Panc1 (cell line): ENCODE results near the gene MLANA. TPM values are rescaled to one million over a fixed set of nuclear protein-coding genes. Genes with fewer than 3 reads are reported as not detected.

Source experiments
- ATAC-seq: fragments of 200-7000 bp; cut with Tn5 transposase; 2 replicates; pipeline ENCODE4 v1.9.1; 2020; ENCODE audit warnings: mild to moderate bottlenecking, moderate library complexity
- BruUV-seq: library from RNA; stranded (reverse); fragments of 400-500 nt; replicated peaks from 2 replicates; lab custom pipeline; 2021; lab: Mats Ljungman, UMichigan
- CTCF ChIA-PET: fragments of 300-600 bp; sonication (Branson Sonifier 250); formaldehyde crosslinking; loops from one replicate; lab custom pipeline; 2022; ENCODE audit warnings: antibody characterized with exemption; lab: Charles Lee
- POLR2A ChIA-PET: fragments of 300-600 bp; sonication (Branson Sonifier 250); formaldehyde crosslinking; loops from one replicate; lab custom pipeline; 2022; ENCODE audit warnings: antibody characterized with exemption; lab: Charles Lee
- DNase-seq: peaks from one replicate; pipeline ENCODE4 v3.0.0-alpha.2; 2010; ENCODE audit warnings: low read depth, low spot score
- H3K27ac ChIP-seq: 2 replicates; pipeline ENCODE4 v1.5.1; 2011; ENCODE audit warnings: mild to moderate bottlenecking, low read length, inconsistent platforms
- H3K27me3 ChIP-seq: fragments of 200-500 bp; sonication (Bioruptor generic); 2 replicates; pipeline ENCODE4 v1.6.0; 2014; ENCODE audit warnings: low read length, inconsistent platforms; ENCODE audit not compliant: control insufficient read depth, insufficient read depth
- H3K36me3 ChIP-seq: fragments of 200-500 bp; sonication (Bioruptor generic); 2 replicates; pipeline ENCODE4 v1.5.1; 2014; ENCODE audit warnings: inconsistent platforms, mild to moderate bottlenecking, low read length, moderate library complexity; ENCODE audit not compliant: control insufficient read depth, insufficient read depth
- H3K4me1 ChIP-seq: 2 replicates; pipeline ENCODE4 v1.5.1; 2011; ENCODE audit warnings: inconsistent platforms, mild to moderate bottlenecking, low read length, moderate library complexity; ENCODE audit not compliant: control insufficient read depth, insufficient read depth
- H3K4me3 ChIP-seq, 2 experiments: 2 replicates each; pipeline ENCODE4 v1.5.1; 2011 to 2012; ENCODE audit warnings: low read depth in 2 of 2, low read length in 2 of 2, mild to moderate bottlenecking in 2 of 2, inconsistent platforms in 1 of 2, moderate library complexity in 1 of 2
- H3K9me3 ChIP-seq: fragments of 200-500 bp; sonication (Bioruptor generic); 2 replicates; pipeline ENCODE4 v1.5.1; 2014; ENCODE audit warnings: low read depth, mild to moderate bottlenecking, inconsistent platforms, low read length, moderate library complexity; ENCODE audit not compliant: control insufficient read depth, insufficient read depth
- POLR2AphosphoS5 ChIP-seq: IDR thresholded peaks from 2 replicates; pipeline ENCODE4 v1.6.1; 2012; ENCODE audit warnings: mild to moderate bottlenecking, low read depth, low read length, moderate library complexity
- SIN3A ChIP-seq: IDR thresholded peaks from 2 replicates; pipeline ENCODE4 v1.6.1; 2012; ENCODE audit warnings: low read depth, mild to moderate bottlenecking, low read length, moderate library complexity, borderline replicate concordance; ENCODE audit not compliant: insufficient read depth
- TCF7L2 ChIP-seq: IDR thresholded peaks from 2 replicates; pipeline ENCODE4 v1.6.1; 2011; ENCODE audit warnings: mild to moderate bottlenecking, low read depth, low read length, inconsistent platforms
- in situ Hi-C: cut with HindIII; loops from 2 replicates; pipeline ENCODE4 v1.10.0; 2016; ENCODE audit warnings: low sequenced_read_pairs, low pct_unique_long_range_greater_than_20kb
- intact Hi-C: fragments of 100-400 bp; cut with micrococcal nuclease; formaldehyde crosslinking; loops from one replicate; pipeline ENCODE4 v1.10.0; 2022; ENCODE audit not compliant: unreplicated experiment
- total RNA-seq: library from RNA; stranded (reverse); gene quantifications from one replicate; pipeline ENCODE4 v1.2.1, GENCODE V29; 2021; ENCODE audit not compliant: unreplicated experiment
- TF ChIP-seq, protein P1 (sequence below), 2 experiments: IDR thresholded peaks; 2 replicates each; pipeline ENCODE4 v1.6.1; 2011 to 2012; ENCODE audit warnings: low read depth in 2 of 2, control low read depth in 1 of 2, low read length in 1 of 2, mild to moderate bottlenecking in 1 of 2, moderate library complexity in 1 of 2; ENCODE audit not compliant: insufficient read depth in 1 of 2
- TF ChIP-seq, protein P2 (sequence below): fragments of 450-650 bp; IDR thresholded peaks from 2 replicates; pipeline ENCODE4 v1.5.1; 2017; ENCODE audit warnings: mild to moderate bottlenecking

MLANA gene
- total RNA-seq, 1 experiment from 2014 or later: not detected

DNA sequence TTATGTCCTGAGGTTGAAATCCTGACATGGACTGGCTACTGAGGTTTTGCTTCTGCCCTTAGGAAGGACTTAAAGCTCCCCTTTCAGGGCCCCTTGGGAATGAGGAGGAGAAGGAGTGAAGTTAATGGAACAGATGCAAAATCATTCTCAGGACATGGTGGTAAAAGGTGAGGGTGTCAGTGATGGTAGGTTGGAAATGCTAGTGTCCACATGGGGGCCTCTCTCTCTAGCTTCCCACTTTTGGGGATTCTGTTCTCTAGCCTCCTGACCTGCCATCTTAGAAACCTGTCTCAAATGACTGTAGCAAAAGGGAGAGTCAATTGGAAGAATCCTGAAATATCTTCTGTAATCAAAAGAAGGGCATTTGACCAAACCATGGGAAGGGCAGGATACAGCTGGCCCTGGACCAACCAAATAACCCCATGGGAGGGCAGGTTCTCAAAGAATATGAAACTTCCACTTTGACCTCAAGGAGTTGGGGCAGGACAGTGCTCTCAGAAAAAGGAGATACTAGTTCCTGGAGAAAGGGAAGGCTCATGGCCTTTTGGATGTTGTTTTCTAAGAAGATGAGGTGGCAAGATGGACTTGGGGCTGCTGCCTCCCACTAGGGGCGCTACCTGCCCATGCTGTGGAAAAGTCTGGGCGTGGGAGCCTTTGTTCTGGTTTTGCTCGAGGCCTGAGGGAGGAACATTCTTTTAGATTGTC, 21.2 kb upstream of the MLANA start:
- TF ChIP-seq, protein P1, sequence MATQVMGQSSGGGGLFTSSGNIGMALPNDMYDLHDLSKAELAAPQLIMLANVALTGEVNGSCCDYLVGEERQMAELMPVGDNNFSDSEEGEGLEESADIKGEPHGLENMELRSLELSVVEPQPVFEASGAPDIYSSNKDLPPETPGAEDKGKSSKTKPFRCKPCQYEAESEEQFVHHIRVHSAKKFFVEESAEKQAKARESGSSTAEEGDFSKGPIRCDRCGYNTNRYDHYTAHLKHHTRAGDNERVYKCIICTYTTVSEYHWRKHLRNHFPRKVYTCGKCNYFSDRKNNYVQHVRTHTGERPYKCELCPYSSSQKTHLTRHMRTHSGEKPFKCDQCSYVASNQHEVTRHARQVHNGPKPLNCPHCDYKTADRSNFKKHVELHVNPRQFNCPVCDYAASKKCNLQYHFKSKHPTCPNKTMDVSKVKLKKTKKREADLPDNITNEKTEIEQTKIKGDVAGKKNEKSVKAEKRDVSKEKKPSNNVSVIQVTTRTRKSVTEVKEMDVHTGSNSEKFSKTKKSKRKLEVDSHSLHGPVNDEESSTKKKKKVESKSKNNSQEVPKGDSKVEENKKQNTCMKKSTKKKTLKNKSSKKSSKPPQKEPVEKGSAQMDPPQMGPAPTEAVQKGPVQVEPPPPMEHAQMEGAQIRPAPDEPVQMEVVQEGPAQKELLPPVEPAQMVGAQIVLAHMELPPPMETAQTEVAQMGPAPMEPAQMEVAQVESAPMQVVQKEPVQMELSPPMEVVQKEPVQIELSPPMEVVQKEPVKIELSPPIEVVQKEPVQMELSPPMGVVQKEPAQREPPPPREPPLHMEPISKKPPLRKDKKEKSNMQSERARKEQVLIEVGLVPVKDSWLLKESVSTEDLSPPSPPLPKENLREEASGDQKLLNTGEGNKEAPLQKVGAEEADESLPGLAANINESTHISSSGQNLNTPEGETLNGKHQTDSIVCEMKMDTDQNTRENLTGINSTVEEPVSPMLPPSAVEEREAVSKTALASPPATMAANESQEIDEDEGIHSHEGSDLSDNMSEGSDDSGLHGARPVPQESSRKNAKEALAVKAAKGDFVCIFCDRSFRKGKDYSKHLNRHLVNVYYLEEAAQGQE (IDR thresholded peaks at IDR 0.05; ENCODE audit: insufficient read depth in 1 of 2, low read depth in 2 of 2, low read length in 1 of 2): no peak
- TF ChIP-seq TCF7L2 (no peak), POLR2AphosphoS5 (no peak), SIN3A (no peak)
- TF ChIP-seq, protein P2, sequence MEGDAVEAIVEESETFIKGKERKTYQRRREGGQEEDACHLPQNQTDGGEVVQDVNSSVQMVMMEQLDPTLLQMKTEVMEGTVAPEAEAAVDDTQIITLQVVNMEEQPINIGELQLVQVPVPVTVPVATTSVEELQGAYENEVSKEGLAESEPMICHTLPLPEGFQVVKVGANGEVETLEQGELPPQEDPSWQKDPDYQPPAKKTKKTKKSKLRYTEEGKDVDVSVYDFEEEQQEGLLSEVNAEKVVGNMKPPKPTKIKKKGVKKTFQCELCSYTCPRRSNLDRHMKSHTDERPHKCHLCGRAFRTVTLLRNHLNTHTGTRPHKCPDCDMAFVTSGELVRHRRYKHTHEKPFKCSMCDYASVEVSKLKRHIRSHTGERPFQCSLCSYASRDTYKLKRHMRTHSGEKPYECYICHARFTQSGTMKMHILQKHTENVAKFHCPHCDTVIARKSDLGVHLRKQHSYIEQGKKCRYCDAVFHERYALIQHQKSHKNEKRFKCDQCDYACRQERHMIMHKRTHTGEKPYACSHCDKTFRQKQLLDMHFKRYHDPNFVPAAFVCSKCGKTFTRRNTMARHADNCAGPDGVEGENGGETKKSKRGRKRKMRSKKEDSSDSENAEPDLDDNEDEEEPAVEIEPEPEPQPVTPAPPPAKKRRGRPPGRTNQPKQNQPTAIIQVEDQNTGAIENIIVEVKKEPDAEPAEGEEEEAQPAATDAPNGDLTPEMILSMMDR: no peak; the same call in 1 of the 2 replicates
- intact Hi-C loops (no loop called here), in situ Hi-C loops (no loop called here)
- Histone ChIP-seq H3K27me3 (no peaks in the 10 kb centered on the region), H3K4me3 (no peak overlapping the region), H3K9me3 (no peaks in the 10 kb centered on the region), H3K27ac (no peak overlapping the region), H3K36me3 (no peaks in the 10 kb centered on the region), H3K4me1 (no peaks in the 10 kb centered on the region)
- DNase-seq: no peak
- ChIA-PET POLR2A (no interaction called here), CTCF (no interaction called here)
- no peak for ATAC-seq
- BruUV-seq: no TSS peak

DNA sequence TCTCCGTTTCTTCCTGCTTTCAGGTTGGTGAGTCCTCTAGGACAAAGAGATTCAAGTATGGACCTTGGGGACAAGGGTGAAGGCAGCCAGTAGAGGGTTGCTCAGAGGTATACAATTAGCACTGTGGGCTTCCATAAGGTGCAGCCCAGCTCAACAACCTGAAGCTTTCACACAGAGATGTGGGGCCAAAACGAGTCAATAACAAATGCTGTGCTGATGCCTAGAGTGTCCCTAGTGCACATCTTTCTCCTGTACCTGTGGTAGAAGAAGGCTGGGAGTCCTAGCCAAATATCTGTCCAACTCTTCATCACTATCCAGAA, 20.7 kb upstream of the MLANA start:
- TF ChIP-seq TCF7L2 (no peak), POLR2AphosphoS5 (no peak), SIN3A (no peak)
- TF ChIP-seq, protein P1 (IDR thresholded peaks at IDR 0.05; ENCODE audit: insufficient read depth in 1 of 2, low read depth in 2 of 2, low read length in 1 of 2): no peak
- TF ChIP-seq, protein P2: no peak; the same call in 1 of the 2 replicates
- H3K9me3 ChIP-seq: no peaks in the 10 kb centered on the region
- CTCF ChIA-PET: no interaction called here
- H3K36me3 ChIP-seq: no peaks in the 10 kb centered on the region
- no peaks in the 10 kb centered on the region for H3K27me3 ChIP-seq
- DNase-seq: no peak
- intact Hi-C loops: no loop called here
- ATAC-seq: no peak
- BruUV-seq: no TSS peak
- no peak overlapping the region for H3K27ac ChIP-seq
- POLR2A ChIA-PET: no interaction called here
- no peaks in the 10 kb centered on the region for H3K4me1 ChIP-seq
- in situ Hi-C loops: no loop called here
- H3K4me3 ChIP-seq: no peak overlapping the region
